B cell (primary cell): ENCODE measurements around the gene C19orf81.

ENCODE experiments used
- EZH2 ChIP-seq: IDR thresholded peaks from 2 replicates; pipeline ENCODE4 v1.6.1; 2012; ENCODE audit warnings: borderline replicate concordance, low read depth, mild to moderate bottlenecking, moderate library complexity, low read length; ENCODE audit not compliant: insufficient read depth, poor library complexity, severe bottlenecking
- TF ChIP-seq, protein P1 (sequence below): fragments of 200-600 bp; IDR thresholded peaks from one replicate; pipeline ENCODE4 v1.8.0; 2022; ENCODE audit warnings: antibody characterized with exemption, mild to moderate bottlenecking

DNA sequence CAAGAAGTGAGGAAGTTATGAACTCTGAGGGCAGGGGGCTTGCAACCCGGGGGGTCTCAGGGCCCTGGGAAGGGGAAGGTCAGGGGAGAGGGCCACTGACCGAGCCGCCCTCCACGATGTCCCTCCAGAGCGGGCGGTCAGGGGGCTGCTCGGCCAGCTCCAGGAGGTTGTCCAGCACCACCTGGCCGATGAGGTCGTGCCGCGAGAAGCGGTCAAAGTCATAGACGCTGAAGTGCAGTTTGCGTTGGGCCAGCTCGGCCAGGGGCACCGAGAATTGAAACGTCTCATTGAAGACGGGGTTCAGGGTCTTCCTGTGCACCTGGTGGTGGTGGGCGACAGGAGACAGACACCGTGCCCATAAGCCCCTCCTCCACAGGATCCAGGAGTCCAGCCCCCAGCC, 20.1 kb upstream of the C19orf81 start:
- TF ChIP-seq, protein P1, sequence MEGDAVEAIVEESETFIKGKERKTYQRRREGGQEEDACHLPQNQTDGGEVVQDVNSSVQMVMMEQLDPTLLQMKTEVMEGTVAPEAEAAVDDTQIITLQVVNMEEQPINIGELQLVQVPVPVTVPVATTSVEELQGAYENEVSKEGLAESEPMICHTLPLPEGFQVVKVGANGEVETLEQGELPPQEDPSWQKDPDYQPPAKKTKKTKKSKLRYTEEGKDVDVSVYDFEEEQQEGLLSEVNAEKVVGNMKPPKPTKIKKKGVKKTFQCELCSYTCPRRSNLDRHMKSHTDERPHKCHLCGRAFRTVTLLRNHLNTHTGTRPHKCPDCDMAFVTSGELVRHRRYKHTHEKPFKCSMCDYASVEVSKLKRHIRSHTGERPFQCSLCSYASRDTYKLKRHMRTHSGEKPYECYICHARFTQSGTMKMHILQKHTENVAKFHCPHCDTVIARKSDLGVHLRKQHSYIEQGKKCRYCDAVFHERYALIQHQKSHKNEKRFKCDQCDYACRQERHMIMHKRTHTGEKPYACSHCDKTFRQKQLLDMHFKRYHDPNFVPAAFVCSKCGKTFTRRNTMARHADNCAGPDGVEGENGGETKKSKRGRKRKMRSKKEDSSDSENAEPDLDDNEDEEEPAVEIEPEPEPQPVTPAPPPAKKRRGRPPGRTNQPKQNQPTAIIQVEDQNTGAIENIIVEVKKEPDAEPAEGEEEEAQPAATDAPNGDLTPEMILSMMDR, result no peak
- no peak for TF ChIP-seq EZH2
